ENCODE results near the gene CATSPERD.

DNA sequence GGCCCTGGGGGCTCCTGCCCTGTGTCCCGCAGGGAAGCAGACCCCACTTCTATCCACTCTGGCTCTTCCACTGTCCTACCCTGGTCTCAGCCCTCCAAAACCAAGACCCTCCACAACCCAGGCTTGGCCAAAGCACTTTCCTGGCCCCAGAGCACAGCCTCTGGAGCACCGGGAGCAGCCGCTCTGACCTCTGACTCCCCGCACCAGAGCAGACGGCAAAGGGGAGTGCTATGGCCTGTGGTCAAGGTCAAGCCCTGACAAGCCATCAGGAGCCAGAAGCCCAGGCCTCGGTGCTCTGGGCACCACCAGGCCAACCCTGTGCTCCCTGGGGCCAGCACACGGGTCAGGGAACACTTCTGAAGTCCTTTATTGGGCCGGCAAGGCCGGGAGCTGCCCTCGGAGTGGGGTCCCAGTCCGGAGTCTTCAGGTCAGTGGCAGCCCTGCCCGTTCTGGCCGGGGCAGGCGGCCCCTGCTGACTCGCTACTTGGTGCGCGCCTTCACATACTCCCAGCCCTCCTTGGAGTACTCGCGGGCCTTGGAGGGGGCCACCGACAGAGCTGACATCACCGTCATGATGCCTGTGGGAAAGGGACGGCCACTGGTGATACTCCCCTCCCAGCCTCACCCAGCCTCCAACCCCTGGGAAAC lies 42.2 kb upstream of the CATSPERD start:
- TF ChIP-seq POLR2A (IDR thresholded peaks at IDR 0.05) (no peak), CTCF (IDR thresholded peaks at IDR 0.05) (no peak)
